Suprapubic skin (tissue), 4 donors: ENCODE measurements around the gene VPREB1. TPM values are rescaled to one million over a fixed set of nuclear protein-coding genes. Genes with fewer than 3 reads are reported as not detected.
"Not testable (repeated sequence)": the region's sequence is repeated elsewhere in the genome, so short reads cannot be mapped to it uniquely, and the experiment has no call there.

Experiments used
- DNase-seq, 2 donors: peaks; one replicate each; pipeline ENCODE4 v3.0.0-alpha.2; 2019; ENCODE audit warnings: low spot score in 2 of 2
- H3K27ac ChIP-seq: fragments of 200-600 bp; sonication (generic); one replicate; pipeline ENCODE4 v1.5.1; 2019
- H3K27me3 ChIP-seq: fragments of 200-600 bp; sonication (generic); one replicate; pipeline ENCODE4 v1.5.1; 2019
- H3K36me3 ChIP-seq: fragments of 200-600 bp; sonication (generic); one replicate; pipeline ENCODE4 v1.5.1; 2019
- H3K4me1 ChIP-seq: fragments of 200-600 bp; sonication (generic); one replicate; pipeline ENCODE4 v1.5.1; 2019
- H3K4me3 ChIP-seq: fragments of 200-600 bp; sonication (generic); one replicate; pipeline ENCODE4 v1.5.1; 2019; ENCODE audit warnings: mild to moderate bottlenecking
- H3K9me3 ChIP-seq: fragments of 200-600 bp; sonication (generic); one replicate; pipeline ENCODE4 v1.5.1; 2019
- CTCF ChIP-seq, 2 donors: fragments of 200-600 bp in 1 of 2; fragments of 450-650 bp in 1 of 2; sonication (generic) in 1 of 2; IDR thresholded peaks; one replicate each; pipeline ENCODE4 v1.5.1; 2016 to 2019; ENCODE audit warnings: antibody characterized with exemption in 2 of 2, mild to moderate bottlenecking in 1 of 2, moderate library complexity in 1 of 2
- EP300 ChIP-seq: sonication (generic); formaldehyde crosslinking; IDR thresholded peaks from one replicate; pipeline ENCODE4 v1.6.1; 2017; ENCODE audit warnings: antibody characterized with exemption
- POLR2A ChIP-seq, 2 donors: fragments of 450-650 bp; IDR thresholded peaks; one replicate each; pipeline ENCODE4 v1.6.1; 2017; ENCODE audit warnings: antibody characterized with exemption in 2 of 2, mild to moderate bottlenecking in 2 of 2, moderate library complexity in 2 of 2
- POLR2AphosphoS5 ChIP-seq, 3 donors: sonication (generic); formaldehyde crosslinking; IDR thresholded peaks; one replicate each; pipeline ENCODE4 v1.6.1; 2017; ENCODE audit warnings: antibody characterized with exemption in 3 of 3
- WGBS: methylation state at CpG from one replicate; pipeline ENCODE4 v1.1.5; 2018; 5-methylcytosine and 5-hydroxymethylcytosine counted together
- total RNA-seq, 4 donors: library from RNA; depleted of rRNA; stranded (reverse); fragments of >200 nt; gene quantifications; one replicate each; pipeline ENCODE4 v1.1.0, GENCODE V29; 2016

VPREB1 gene
- total RNA-seq, 4 donors from 2014 or later: not detected

- WGBS: 64% methylated on average over 6 of the region's 6 CpGs
Measured at GRCh38 chr22:22243033-22243680, 1.4 kb upstream of the VPREB1 start.

GRCh38 chr22:22245256-22245909 lies 797 bp downstream of the VPREB1 start:
- DNase-seq: no peak
- Histone ChIP-seq H3K27me3 (peaks cover 24% of the 10 kb centered on the region), H3K4me3 (no peak overlapping the region), H3K36me3 (no peaks in the 10 kb centered on the region), H3K4me1 (no peaks in the 10 kb centered on the region), H3K9me3 (no peaks in the 10 kb centered on the region), H3K27ac (no peak overlapping the region)
- WGBS: 80% methylated on average over 18 of the region's 18 CpGs
- TF ChIP-seq EP300: no peak
- TF ChIP-seq POLR2A (IDR thresholded peaks at IDR 0.05): no peak
- TF ChIP-seq CTCF (IDR thresholded peaks at IDR 0.05): no peak
- no peak for TF ChIP-seq POLR2AphosphoS5 (IDR thresholded peaks at IDR 0.05)

More at GRCh38 chr22:22243033-22243680, 1.4 kb upstream of the VPREB1 start:
- no peak for DNase-seq
- H3K9me3 ChIP-seq: no peaks in the 10 kb centered on the region
- no peak overlapping the region for H3K27ac ChIP-seq
- TF ChIP-seq CTCF (IDR thresholded peaks at IDR 0.05): no peak
- TF ChIP-seq EP300: no peak
- no peak for TF ChIP-seq POLR2A (IDR thresholded peaks at IDR 0.05)
- TF ChIP-seq POLR2AphosphoS5 (IDR thresholded peaks at IDR 0.05): no peak
- no peak overlapping the region for H3K4me3 ChIP-seq
- H3K4me1 ChIP-seq: no peaks in the 10 kb centered on the region
- H3K36me3 ChIP-seq: no peaks in the 10 kb centered on the region
- peaks cover 36% of the 10 kb centered on the region for H3K27me3 ChIP-seq

- WGBS: 66% methylated on average over 6 of the region's 6 CpGs
- no peak for DNase-seq
- H3K4me3 ChIP-seq: no peak overlapping the region
- no peaks in the 10 kb centered on the region for H3K9me3 ChIP-seq
- H3K4me1 ChIP-seq: no peaks in the 10 kb centered on the region
- peaks cover 20% of the 10 kb centered on the region for H3K27me3 ChIP-seq
- TF ChIP-seq POLR2A (IDR thresholded peaks at IDR 0.05) (no peak), CTCF (IDR thresholded peaks at IDR 0.05) (no peak), EP300 (no peak), POLR2AphosphoS5 (IDR thresholded peaks at IDR 0.05) (no peak)
- no peaks in the 10 kb centered on the region for H3K36me3 ChIP-seq
- no peak overlapping the region for H3K27ac ChIP-seq
Measured at GRCh38 chr22:22245935-22246525, 1.4 kb downstream of the VPREB1 start.

GRCh38 chr22:22246706-22247105 lies 2.1 kb downstream of the VPREB1 start:
- no peaks in the 10 kb centered on the region for H3K36me3 ChIP-seq
- H3K27ac ChIP-seq: no peak overlapping the region
- H3K4me1 ChIP-seq: no peaks in the 10 kb centered on the region
- H3K9me3 ChIP-seq: no peaks in the 10 kb centered on the region
- WGBS: 83% methylated on average over 5 of the region's 9 CpGs
- DNase-seq: no peak
- peaks cover 15% of the 10 kb centered on the region for H3K27me3 ChIP-seq
- TF ChIP-seq EP300: no peak
- no peak overlapping the region for H3K4me3 ChIP-seq

- Histone ChIP-seq H3K4me3 (no peak overlapping the region), H3K36me3 (no peaks in the 10 kb centered on the region), H3K4me1 (no peaks in the 10 kb centered on the region), H3K27ac (no peak overlapping the region), H3K9me3 (no peaks in the 10 kb centered on the region), H3K27me3 (peaks cover 14% of the 10 kb centered on the region)
- 36% methylated on average over 3 of the region's 3 CpGs for WGBS
- no peak for DNase-seq
- TF ChIP-seq EP300 (no peak), POLR2A (IDR thresholded peaks at IDR 0.05) (no peak), POLR2AphosphoS5 (IDR thresholded peaks at IDR 0.05) (no peak), CTCF (IDR thresholded peaks at IDR 0.05) (no peak)
Measured at GRCh38 chr22:22248878-22249277, 4.3 kb downstream of the VPREB1 start.

GRCh38 chr22:22250651-22251050 lies 6.1 kb downstream of the VPREB1 start:
- not testable (repeated sequence) for DNase-seq

GRCh38 chr22:22256133-22256532 lies 11.5 kb downstream of the VPREB1 start:
- not testable (repeated sequence) for H3K27ac ChIP-seq, H3K4me1 ChIP-seq, H3K27me3 ChIP-seq, DNase-seq, H3K36me3 ChIP-seq, H3K9me3 ChIP-seq, H3K4me3 ChIP-seq
- WGBS: 86% methylated on average over 12 of the region's 13 CpGs

More at GRCh38 chr22:22250651-22251050, 6.1 kb downstream of the VPREB1 start:
- not testable (repeated sequence) for H3K9me3 ChIP-seq, H3K36me3 ChIP-seq, H3K27ac ChIP-seq, H3K4me1 ChIP-seq, H3K4me3 ChIP-seq, H3K27me3 ChIP-seq
- WGBS: 82% methylated on average over 8 of the region's 8 CpGs

- H3K4me3 ChIP-seq, H3K27ac ChIP-seq, H3K4me1 ChIP-seq, H3K9me3 ChIP-seq, H3K36me3 ChIP-seq, H3K27me3 ChIP-seq, DNase-seq: not testable (repeated sequence)
- WGBS: 91% methylated on average over 7 of the region's 7 CpGs
Measured at GRCh38 chr22:22258597-22259415, 14.2 kb downstream of the VPREB1 start.
